ENCODE data around the gene PTH. TPM values are rescaled to one million over a fixed set of nuclear protein-coding genes. Genes with fewer than 3 reads are reported as not detected.

Gene PTH
- not detected in 2 replicates for total RNA-seq

GRCh38 chr11:13495929-13496328 lies at the start of gene PTH:
PTH (minus strand) TSS chr11:13495997; CDS start chr11:13492855, 3,142 bp downstream.

GRCh38 chr11:13462901-13463778 lies 32.7 kb downstream of the PTH start, which contains the start of gene BTBD10:
BTBD10 (minus strand) TSS chr11:13463222; CDS start chr11:13445124, 18,098 bp downstream.

Other genes starting within 250 kb of the PTH start
- gene BMAL1, start 218.2 kb downstream of the PTH start, total RNA-seq: 9.2 and 12.5 TPM in 2 replicates
- 49.1 and 56.0 TPM in 2 replicates for gene BTBD10, start 32.8 kb downstream of the PTH start, total RNA-seq
- 37.8 and 43.5 TPM in 2 replicates for gene FAR1, start 172.7 kb upstream of the PTH start, total RNA-seq

Measured in smooth muscle cell of bladder (primary cell).